Activated CD4-positive, alpha-beta T cell treated with anti-CD3 and anti-CD28 coated beads for 1 hour (primary cell): ENCODE results near the gene TMEM176A.
"Not testable (repeated sequence)": the region's sequence is repeated elsewhere in the genome, so short reads cannot be mapped to it uniquely, and the experiment has no call there.

Source experiments
- DNase-seq: peaks from one replicate; pipeline ENCODE4 v3.0.0-alpha.2; 2020

TMEM176A gene

GRCh38 chr7:150788474-150789269 is 11.9 kb upstream of the TMEM176A start:
- no peak for DNase-seq

- DNase-seq: no peak
Observed at GRCh38 chr7:150790416-150791075, 10.0 kb upstream of the TMEM176A start.

GRCh38 chr7:150791304-150791703 is 9.3 kb upstream of the TMEM176A start:
- no peak for DNase-seq

- DNase-seq: no peak
Observed at GRCh38 chr7:150791746-150792452, 8.7 kb upstream of the TMEM176A start.

GRCh38 chr7:150793569-150794238 is 6.9 kb upstream of the TMEM176A start:
- no peak for DNase-seq

- no peak for DNase-seq
Observed at GRCh38 chr7:150797661-150798060, 2.9 kb upstream of the TMEM176A start.

GRCh38 chr7:150799156-150799555 is 1.4 kb upstream of the TMEM176A start:
- no peak for DNase-seq

- no peak for DNase-seq
Observed at GRCh38 chr7:150799741-150800580, 608 bp upstream of the TMEM176A start, which contains the start of gene TMEM176B. Gene TMEM176B (minus strand): TSS chr7:150800364. CDS start chr7:150796569, 3,795 bp downstream.

- DNase-seq: no peak
Observed at GRCh38 chr7:150801242-150801945, 825 bp downstream of the TMEM176A start.

- DNase-seq: no peak
Observed at GRCh38 chr7:150801946-150802771, 1.6 kb downstream of the TMEM176A start.

- DNase-seq: no peak
Observed at GRCh38 chr7:150803161-150803860, 2.7 kb downstream of the TMEM176A start.

GRCh38 chr7:150804802-150805201 is 4.2 kb downstream of the TMEM176A start:
- DNase-seq: no peak

GRCh38 chr7:150805864-150806263 is 5.3 kb downstream of the TMEM176A start:
- DNase-seq: no peak

- no peak for DNase-seq
Observed at GRCh38 chr7:150806454-150806853, 5.9 kb downstream of the TMEM176A start.

- DNase-seq: no peak
Observed at GRCh38 chr7:150806863-150807262, 6.3 kb downstream of the TMEM176A start.

- not testable (repeated sequence) for DNase-seq
Observed at GRCh38 chr7:150807616-150808438, 7.3 kb downstream of the TMEM176A start.

GRCh38 chr7:150814328-150815001 is 13.9 kb downstream of the TMEM176A start:
- no peak for DNase-seq

- DNase-seq: no peak
Observed at GRCh38 chr7:150818971-150819370, 18.4 kb downstream of the TMEM176A start.
